K562 (cell line): ENCODE data around the gene EPPIN.
"Not testable (repeated sequence)": the region's sequence is repeated elsewhere in the genome, so short reads cannot be mapped to it uniquely, and the experiment has no call there.

Experiments used
- CREB1 ChIP-seq, 2 experiments: sonication (generic) in 1 of 2; formaldehyde crosslinking in 1 of 2; IDR thresholded peaks; 2 replicates each; pipeline versions ENCODE4 v1.6.1 to v1.8.0; 2012 to 2022; ENCODE audit warnings: inconsistent platforms in 1 of 2, mild to moderate bottlenecking in 1 of 2, missing genetic modification reagents in 1 of 2, moderate library complexity in 1 of 2
- RNF2 ChIP-seq: sonication (generic); IDR thresholded peaks from 2 replicates; pipeline ENCODE4 v1.6.1; 2016
- SAFB2 ChIP-seq: fragments of 200-400 bp; formaldehyde crosslinking; IDR thresholded peaks from 2 replicates; pipeline ENCODE4 v1.6.1; 2018; ENCODE audit warnings: borderline replicate concordance, low read length, low read depth, moderate library complexity; ENCODE audit not compliant: severe bottlenecking
- TF ChIP-seq, protein P1 (sequence below): sonication (generic); formaldehyde crosslinking; IDR thresholded peaks from 2 replicates; pipeline ENCODE4 v1.4.0; 2020; ENCODE audit warnings: mild to moderate bottlenecking, missing genetic modification reagents

DNA sequence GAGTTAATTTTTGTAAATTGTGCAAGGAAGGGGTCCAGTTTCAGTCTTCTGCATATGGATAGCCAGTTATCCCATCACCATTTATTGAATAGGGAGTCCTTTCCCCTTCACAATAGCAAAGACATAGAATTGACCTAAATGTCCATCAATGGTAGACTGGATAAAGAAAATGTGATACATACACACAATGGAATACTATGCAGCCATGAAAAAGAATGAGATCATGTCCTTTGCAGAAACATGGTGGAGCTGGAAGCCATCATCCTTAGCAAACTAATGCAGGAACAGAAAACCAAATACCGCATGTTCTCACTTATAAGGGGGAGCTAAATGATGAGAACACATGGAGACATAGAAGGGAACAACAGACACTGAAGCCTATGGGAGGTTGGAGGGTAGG is 22.4 kb upstream of the EPPIN start:
- TF ChIP-seq RNF2; CREB1 (IDR thresholded peaks at IDR 0.05); CREB1 (CRISPR knock-in tag; IDR thresholded peaks at IDR 0.05); SAFB2: not testable (repeated sequence)
- TF ChIP-seq, protein P1, sequence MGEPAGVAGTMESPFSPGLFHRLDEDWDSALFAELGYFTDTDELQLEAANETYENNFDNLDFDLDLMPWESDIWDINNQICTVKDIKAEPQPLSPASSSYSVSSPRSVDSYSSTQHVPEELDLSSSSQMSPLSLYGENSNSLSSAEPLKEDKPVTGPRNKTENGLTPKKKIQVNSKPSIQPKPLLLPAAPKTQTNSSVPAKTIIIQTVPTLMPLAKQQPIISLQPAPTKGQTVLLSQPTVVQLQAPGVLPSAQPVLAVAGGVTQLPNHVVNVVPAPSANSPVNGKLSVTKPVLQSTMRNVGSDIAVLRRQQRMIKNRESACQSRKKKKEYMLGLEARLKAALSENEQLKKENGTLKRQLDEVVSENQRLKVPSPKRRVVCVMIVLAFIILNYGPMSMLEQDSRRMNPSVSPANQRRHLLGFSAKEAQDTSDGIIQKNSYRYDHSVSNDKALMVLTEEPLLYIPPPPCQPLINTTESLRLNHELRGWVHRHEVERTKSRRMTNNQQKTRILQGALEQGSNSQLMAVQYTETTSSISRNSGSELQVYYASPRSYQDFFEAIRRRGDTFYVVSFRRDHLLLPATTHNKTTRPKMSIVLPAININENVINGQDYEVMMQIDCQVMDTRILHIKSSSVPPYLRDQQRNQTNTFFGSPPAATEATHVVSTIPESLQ = not testable (repeated sequence)
